Hepatocyte (in vitro differentiated cells): ENCODE results near the gene KRTAP5-1. TPM values are rescaled to one million over a fixed set of nuclear protein-coding genes. Genes with fewer than 3 reads are reported as not detected.
"Not testable (repeated sequence)": the region's sequence is repeated elsewhere in the genome, so short reads cannot be mapped to it uniquely, and the experiment has no call there.

Experiments
- DNase-seq: peaks from one replicate; pipeline ENCODE4 v3.0.0-alpha.2; 2016; ENCODE audit warnings: low spot score
- H2AFZ ChIP-seq: fragments of 200-600 bp; sonication (generic); 2 replicates; pipeline ENCODE4 v1.6.0; 2016; ENCODE audit warnings: antibody characterized with exemption, mild to moderate bottlenecking
- H3K27ac ChIP-seq: fragments of 200-600 bp; sonication (generic); 2 replicates; pipeline ENCODE4 v1.5.1; 2016; ENCODE audit warnings: mild to moderate bottlenecking
- H3K27me3 ChIP-seq: fragments of 200-600 bp; sonication (generic); 2 replicates; pipeline ENCODE4 v1.6.1; 2016
- H3K36me3 ChIP-seq: fragments of 200-600 bp; sonication (generic); replicated peaks from 2 replicates; pipeline ENCODE4 v1.5.1; 2016; ENCODE audit warnings: low read depth; ENCODE audit not compliant: insufficient read depth
- H3K4me1 ChIP-seq: fragments of 200-600 bp; sonication (generic); 2 replicates; pipeline ENCODE4 v1.5.1; 2016; ENCODE audit warnings: mild to moderate bottlenecking, moderate library complexity; ENCODE audit not compliant: insufficient read depth
- H3K4me2 ChIP-seq: fragments of 200-600 bp; sonication (generic); 2 replicates; pipeline ENCODE4 v1.6.0; 2016
- H3K4me3 ChIP-seq: fragments of 200-600 bp; sonication (generic); 2 replicates; pipeline ENCODE4 v1.5.1; 2016; ENCODE audit warnings: mild to moderate bottlenecking
- H3K79me2 ChIP-seq: fragments of 200-600 bp; sonication (generic); 2 replicates; pipeline ENCODE4 v1.6.0; 2017; ENCODE audit warnings: mild to moderate bottlenecking
- H3K9me2 ChIP-seq: fragments of 200-600 bp; sonication (generic); replicated peaks from 2 replicates; pipeline ENCODE4 v1.6.0; 2017; ENCODE audit warnings: mild to moderate bottlenecking; ENCODE audit not compliant: insufficient read depth
- H3K9me3 ChIP-seq: fragments of 200-600 bp; sonication (generic); 2 replicates; pipeline ENCODE4 v1.5.1; 2016; ENCODE audit warnings: low read depth, mild to moderate bottlenecking
- H4K20me1 ChIP-seq: fragments of 200-600 bp; sonication (generic); 2 replicates; pipeline ENCODE4 v1.6.0; 2016; ENCODE audit warnings: mild to moderate bottlenecking; ENCODE audit not compliant: insufficient read depth, poor library complexity, severe bottlenecking
- CTCF ChIP-seq: fragments of 200-600 bp; sonication (generic); IDR thresholded peaks from 2 replicates; pipeline ENCODE4 v1.5.1; 2016; ENCODE audit warnings: antibody characterized with exemption, mild to moderate bottlenecking; ENCODE audit not compliant: poor library complexity
- EZH2 ChIP-seq: fragments of 200-600 bp; sonication (generic); IDR thresholded peaks from 2 replicates; pipeline ENCODE4 v1.6.1; 2016; ENCODE audit warnings: antibody characterized with exemption, mild to moderate bottlenecking, borderline replicate concordance
- EZH2phosphoT487 ChIP-seq: fragments of 200-600 bp; sonication (generic); IDR thresholded peaks from one replicate; pipeline ENCODE4 v1.6.1; 2018; ENCODE audit warnings: antibody characterized with exemption, mild to moderate bottlenecking, low read depth, moderate library complexity; ENCODE audit not compliant: unreplicated experiment, severe bottlenecking
- WGBS: methylation state at CpG from one replicate; pipeline ENCODE4 v1.1.6; 2016; ENCODE audit warnings: low lambda C conversion rate; ENCODE audit errors: missing lambda C conversion rate; 5-methylcytosine and 5-hydroxymethylcytosine counted together
- polyA plus RNA-seq: library from polyadenylated mRNA; unstranded; fragments of >200 nt; fragmentation: Nextera tagmentation; extraction: Ambion mirVana; gene quantifications from 2 replicates; pipeline ENCODE4 v1.2.1, GENCODE V29; 2016
- total RNA-seq: library from RNA; depleted of rRNA; stranded (reverse); fragments of >200 nt; gene quantifications from 2 replicates; pipeline ENCODE4 v1.2.3, GENCODE V29; 2014

Gene KRTAP5-1
- total and polyA plus RNA-seq, 2 experiments from 2014 or later, result not detected

DNA sequence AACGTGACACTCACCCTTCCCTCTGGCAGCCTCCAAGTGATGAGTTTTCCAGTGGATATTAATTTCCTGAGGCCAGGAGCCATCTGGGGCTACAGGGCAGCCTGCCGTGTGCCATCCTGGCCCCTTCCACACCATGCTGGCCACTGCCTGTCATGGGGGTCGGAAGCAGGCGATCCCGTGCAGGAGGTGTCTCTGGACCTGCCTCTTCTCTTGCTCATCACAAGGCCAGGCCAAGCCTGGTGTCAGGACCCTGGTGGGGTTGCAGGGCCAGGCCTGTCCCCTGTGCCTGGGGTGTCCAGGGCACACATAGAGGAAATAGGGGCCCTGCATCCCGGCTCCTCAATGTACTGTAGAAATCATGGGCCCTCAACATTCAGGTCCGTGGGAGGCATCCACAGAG, 19.6 kb upstream of the KRTAP5-1 start:
- Histone ChIP-seq H3K36me3 (no peaks in the 10 kb centered on the region), H3K27ac (no peak overlapping the region), H2AFZ (no peak overlapping the region), H3K9me3 (no peaks in the 10 kb centered on the region), H3K79me2 (no peaks in the 10 kb centered on the region), H3K4me2 (no peak overlapping the region), H3K4me1 (no peaks in the 10 kb centered on the region), H3K27me3 (peaks cover 10% of the 10 kb centered on the region), H3K4me3 (no peak overlapping the region), H3K9me2 (no peaks in the 10 kb centered on the region), H4K20me1 (no peaks in the 10 kb centered on the region)
- 90% methylated on average over 7 of the region's 7 CpGs for WGBS
- DNase-seq, result no peak
- TF ChIP-seq EZH2phosphoT487 (no peak), CTCF (no peak)

DNA sequence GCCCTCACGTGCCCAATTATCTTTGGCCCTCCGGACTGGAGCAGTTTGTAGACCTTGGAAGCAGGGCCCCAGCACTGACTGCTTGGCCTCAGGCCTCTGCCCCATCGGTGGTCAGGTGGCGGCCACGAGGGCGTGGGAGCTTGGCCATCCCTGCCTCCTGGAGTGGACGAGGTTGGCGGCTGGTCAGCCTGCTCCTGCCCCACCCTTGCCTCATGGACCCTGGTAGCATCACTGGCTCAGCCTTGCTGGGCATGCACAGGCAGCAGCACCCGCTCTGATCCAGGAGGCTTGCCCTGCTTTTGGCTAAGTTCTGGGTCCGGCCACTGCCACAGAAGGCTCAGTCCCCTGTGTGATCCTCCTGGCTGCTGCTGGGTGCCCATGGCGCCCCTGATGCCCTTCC, 19.1 kb upstream of the KRTAP5-1 start:
- TF ChIP-seq EZH2 (no peak), CTCF (no peak), EZH2phosphoT487 (no peak)
- no peak overlapping the region for H2AFZ ChIP-seq
- H3K79me2 ChIP-seq, result no peaks in the 10 kb centered on the region
- no peaks in the 10 kb centered on the region for H3K4me1 ChIP-seq
- no peaks in the 10 kb centered on the region for H3K36me3 ChIP-seq
- no peak for DNase-seq
- no peak overlapping the region for H3K4me2 ChIP-seq
- no peaks in the 10 kb centered on the region for H3K9me2 ChIP-seq
- H3K4me3 ChIP-seq, result no peak overlapping the region
- WGBS, result 92% methylated on average over 11 of the region's 11 CpGs
- H3K27me3 ChIP-seq, result peaks cover 10% of the 10 kb centered on the region
- H4K20me1 ChIP-seq, result no peaks in the 10 kb centered on the region
- H3K27ac ChIP-seq, result no peak overlapping the region
- H3K9me3 ChIP-seq, result no peaks in the 10 kb centered on the region

DNA sequence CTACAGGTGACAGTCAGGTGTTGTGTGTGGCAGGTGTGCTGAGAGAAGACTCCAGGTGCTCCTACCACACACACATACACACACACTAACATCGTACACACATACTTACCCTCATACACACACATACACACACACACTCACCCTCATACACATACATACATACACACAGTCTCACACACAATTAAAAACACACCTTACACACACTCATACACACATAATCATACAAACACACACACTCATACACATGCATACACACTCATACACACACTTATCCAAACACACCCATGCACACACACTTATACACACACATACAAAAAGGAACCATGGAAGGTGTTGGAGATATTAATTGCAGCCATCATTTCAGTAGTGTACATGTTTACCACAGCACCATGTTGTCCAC, 18.5 kb upstream of the KRTAP5-1 start:
- no peak overlapping the region for H2AFZ ChIP-seq
- 89% methylated on average over 1 of the region's 1 CpG for WGBS
- no peaks in the 10 kb centered on the region for H4K20me1 ChIP-seq
- H3K9me3 ChIP-seq, result no peaks in the 10 kb centered on the region
- peaks cover 10% of the 10 kb centered on the region for H3K27me3 ChIP-seq
- H3K9me2 ChIP-seq, result no peaks in the 10 kb centered on the region
- TF ChIP-seq EZH2phosphoT487 (no peak), EZH2 (no peak), CTCF (no peak)
- H3K4me2 ChIP-seq, result no peak overlapping the region
- no peaks in the 10 kb centered on the region for H3K4me1 ChIP-seq
- H3K36me3 ChIP-seq, result no peaks in the 10 kb centered on the region
- no peak for DNase-seq
- H3K27ac ChIP-seq, result no peak overlapping the region
- no peaks in the 10 kb centered on the region for H3K79me2 ChIP-seq
- H3K4me3 ChIP-seq, result no peak overlapping the region

DNA sequence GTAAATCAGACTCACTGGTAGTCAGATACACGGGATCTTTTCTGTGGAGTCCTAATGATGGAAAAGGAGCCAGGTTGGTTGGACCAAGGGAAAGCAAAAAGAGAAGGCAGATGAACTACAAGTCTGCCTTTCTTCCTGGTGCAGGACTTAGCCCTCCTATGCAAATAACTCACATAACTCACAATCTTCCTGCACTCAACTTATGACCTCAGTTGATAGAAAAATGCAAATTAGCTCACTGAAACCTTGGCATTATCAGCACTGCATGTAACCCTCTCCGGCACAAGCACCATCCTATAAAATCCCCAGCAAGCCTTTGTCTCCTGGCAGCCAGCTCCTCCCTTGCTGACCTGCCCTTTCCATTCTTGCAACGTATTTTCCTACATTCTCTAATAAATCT, 16.6 kb upstream of the KRTAP5-1 start:
- not testable (repeated sequence) for H3K4me3 ChIP-seq, H3K27ac ChIP-seq, H3K79me2 ChIP-seq, H2AFZ ChIP-seq, H3K4me1 ChIP-seq, H3K4me2 ChIP-seq, H4K20me1 ChIP-seq, H3K36me3 ChIP-seq, DNase-seq, H3K27me3 ChIP-seq, H3K9me2 ChIP-seq, H3K9me3 ChIP-seq
- 73% methylated on average over 3 of the region's 3 CpGs for WGBS
